Measurements from ENCODE around the gene NHERF1.

Gene NHERF1

DNA sequence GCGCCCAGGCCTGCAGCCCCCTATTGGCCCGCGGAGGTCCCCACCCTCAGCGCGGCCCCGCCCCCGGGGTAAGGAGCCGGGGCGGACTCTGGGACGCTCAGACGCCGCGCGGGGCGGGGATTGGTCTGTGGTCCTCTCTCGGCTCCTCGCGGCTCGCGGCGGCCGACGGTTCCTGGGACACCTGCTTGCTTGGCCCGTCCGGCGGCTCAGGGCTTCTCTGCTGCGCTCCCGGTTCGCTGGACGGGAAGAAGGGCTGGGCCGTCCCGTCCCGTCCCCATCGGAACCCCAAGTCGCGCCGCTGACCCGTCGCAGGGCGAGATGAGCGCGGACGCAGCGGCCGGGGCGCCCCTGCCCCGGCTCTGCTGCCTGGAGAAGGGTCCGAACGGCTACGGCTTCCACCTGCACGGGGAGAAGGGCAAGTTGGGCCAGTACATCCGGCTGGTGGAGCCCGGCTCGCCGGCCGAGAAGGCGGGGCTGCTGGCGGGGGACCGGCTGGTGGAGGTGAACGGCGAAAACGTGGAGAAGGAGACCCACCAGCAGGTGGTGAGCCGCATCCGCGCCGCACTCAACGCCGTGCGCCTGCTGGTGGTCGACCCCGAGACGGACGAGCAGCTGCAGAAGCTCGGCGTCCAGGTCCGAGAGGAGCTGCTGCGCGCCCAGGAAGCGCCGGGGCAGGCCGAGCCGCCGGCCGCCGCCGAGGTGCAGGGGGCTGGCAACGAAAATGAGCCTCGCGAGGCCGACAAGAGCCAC, at the start of gene NHERF1:
Gene NHERF1, plus strand, starts transcription at position 100 of the 750 bp plus-strand sequence. Its CDS starts 219 bp downstream, at position 319.
- DNase-seq: peak; percentile 96

DNA sequence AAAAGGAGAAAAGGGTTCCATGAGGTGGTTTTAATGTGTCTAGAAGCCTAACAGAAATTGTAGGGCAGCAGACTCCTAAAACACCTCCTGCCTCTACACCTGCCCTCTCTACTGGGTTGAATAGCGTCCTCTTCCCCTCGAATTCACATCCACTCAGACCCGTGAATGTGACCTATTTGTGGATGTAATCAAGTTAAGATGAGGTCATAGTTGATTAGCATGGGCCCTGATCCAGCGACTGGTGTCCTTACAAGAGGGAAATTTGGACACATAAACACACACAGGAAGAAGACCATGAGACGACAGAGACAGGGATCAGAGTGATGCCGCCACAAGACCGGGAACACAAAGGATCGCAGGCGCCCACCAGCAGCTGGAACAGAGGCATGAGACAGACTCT, 49.2 kb upstream of the NHERF1 start:
- DNase-seq: no peak

DNA sequence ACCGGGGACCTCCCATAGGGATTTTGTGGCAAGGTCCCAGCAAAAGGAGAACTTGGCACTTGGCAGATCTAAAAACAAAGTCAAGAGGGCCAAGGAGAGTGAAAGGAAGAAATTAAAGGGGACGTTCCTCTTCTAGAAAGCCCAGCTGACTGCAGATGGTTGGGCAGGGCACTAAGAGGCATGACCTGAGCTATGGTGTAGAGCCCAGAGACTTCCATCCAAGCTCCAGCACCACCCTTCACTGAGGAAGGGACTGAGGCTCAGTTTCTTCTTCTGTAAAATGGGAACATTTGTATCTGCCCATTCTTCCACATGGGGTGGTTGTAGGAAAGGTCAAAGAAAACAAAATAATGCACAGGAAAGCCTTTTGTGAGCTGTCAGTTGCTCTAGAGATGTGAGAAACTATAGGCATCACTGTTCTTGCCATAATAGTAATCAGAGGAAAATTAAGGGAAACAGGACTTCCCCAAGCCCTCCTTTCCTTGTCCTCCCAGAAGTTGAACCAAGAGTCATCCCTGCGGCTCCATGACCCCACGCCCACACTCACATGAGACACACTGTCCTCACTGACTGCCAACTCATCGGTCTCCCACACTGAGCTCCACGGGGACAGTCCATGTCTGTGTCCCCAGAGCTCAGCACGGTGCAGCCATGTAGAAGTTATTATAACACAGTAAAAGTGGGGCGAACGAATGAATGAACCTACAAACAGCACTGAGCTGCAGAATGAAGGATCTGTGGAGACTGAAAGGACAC, 46.1 kb upstream of the NHERF1 start:
- no peak for DNase-seq

- DNase-seq: no peak
These were observed 45.1 kb upstream of the NHERF1 start for GRCh38 chr17:74703311-74703710.

- no peak for DNase-seq
These were observed 43.9 kb upstream of the NHERF1 start for GRCh38 chr17:74704544-74704943.

GRCh38 chr17:74711058-74711824, 37.2 kb upstream of the NHERF1 start:
- DNase-seq: no peak

- DNase-seq: no peak
These were observed 36.1 kb upstream of the NHERF1 start for GRCh38 chr17:74712301-74712700.

DNA sequence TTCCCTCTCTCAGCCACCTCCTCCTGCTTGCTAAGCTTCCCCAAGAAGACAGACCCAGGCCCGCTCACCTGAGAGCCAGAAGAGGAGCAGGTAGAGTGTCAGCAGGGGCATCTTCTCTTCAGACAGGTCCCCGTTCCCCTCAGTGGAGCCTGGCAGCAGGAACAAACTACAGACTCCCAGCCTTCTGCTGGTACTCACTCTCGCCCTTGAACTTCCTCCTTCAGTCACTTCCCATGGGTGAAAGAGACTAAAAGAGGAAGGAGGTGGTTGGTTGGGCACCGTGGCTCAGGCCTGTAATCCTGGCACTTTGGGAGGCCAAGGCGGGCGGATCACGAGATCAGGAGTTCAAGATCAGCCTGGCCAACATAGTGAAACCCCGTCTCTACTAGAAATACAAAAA, 35.7 kb upstream of the NHERF1 start, which contains the start of gene CD300LF:
Gene CD300LF, minus strand, starts transcription at position 168 of the 400 bp plus-strand sequence. Its CDS starts 57 bp downstream, at position 111.
- no peak for DNase-seq

GRCh38 chr17:74713171-74713755, 35.2 kb upstream of the NHERF1 start:
- DNase-seq: no peak

- DNase-seq: no peak
These were observed 33.3 kb upstream of the NHERF1 start for GRCh38 chr17:74715144-74715543.

DNA sequence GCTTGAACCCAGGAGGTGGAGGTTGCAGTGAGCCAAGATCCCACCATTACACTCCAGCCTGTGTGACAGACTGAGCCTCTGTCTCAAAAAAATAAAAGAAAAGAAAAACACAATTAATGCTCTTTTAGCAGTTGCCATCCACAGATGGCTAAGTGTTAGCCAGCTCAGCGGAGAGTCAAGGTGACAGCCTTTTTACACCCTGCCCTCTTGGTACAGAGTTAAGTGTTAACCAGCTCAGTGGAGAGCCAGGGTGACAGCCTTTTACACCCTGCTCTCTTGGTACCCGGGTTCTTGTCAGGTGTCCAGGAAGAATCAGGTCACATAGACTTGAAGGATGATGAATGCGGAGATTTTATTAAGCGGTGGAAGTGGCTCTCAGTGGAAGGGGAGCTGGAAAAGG, 27.9 kb upstream of the NHERF1 start:
- no peak for DNase-seq

DNA sequence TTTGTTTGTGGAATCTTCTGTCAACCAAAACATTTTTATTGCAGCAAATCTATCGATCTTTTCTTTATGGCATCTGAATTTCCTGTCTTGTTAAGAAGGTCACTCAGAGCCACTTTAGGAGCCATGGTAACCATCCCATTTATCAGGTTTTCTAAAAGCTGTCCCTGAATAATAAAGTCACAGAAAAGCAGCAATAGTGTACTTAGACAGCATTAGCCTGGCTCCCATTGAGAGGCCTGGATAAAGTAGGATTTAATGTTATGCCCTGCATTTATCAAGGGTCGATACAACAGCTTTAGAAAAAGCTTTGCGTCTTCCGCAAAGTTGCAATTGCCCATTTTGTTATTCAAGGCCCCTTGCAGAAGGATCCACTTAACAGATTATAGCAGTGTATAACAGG, 25.6 kb upstream of the NHERF1 start:
- DNase-seq: no peak

GRCh38 chr17:74723891-74724290, 24.5 kb upstream of the NHERF1 start:
- no peak for DNase-seq

DNA sequence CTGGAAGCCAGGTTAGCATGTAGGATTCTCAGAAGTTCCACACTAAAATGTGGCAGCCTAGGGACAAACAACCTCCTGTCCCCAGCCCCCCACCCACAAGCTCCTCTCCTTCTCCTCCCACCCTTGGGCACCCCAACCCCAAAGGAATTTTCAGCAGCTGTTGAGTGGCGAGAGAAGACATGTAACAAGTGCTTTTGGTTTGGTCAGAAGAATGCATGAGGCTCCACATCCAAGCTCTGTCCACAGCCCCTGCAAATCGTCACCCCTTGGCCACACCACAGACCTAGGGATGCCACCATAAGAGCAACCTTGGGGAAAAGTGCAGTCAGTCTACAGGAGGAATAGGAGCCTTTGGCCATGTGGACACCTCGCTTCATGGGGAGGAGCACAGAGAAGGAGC, 23.3 kb upstream of the NHERF1 start:
- DNase-seq: no peak

- no peak for DNase-seq
These were observed 20.3 kb upstream of the NHERF1 start for GRCh38 chr17:74728033-74728701.

GRCh38 chr17:74728702-74729075, 19.7 kb upstream of the NHERF1 start:
- no peak for DNase-seq

DNA sequence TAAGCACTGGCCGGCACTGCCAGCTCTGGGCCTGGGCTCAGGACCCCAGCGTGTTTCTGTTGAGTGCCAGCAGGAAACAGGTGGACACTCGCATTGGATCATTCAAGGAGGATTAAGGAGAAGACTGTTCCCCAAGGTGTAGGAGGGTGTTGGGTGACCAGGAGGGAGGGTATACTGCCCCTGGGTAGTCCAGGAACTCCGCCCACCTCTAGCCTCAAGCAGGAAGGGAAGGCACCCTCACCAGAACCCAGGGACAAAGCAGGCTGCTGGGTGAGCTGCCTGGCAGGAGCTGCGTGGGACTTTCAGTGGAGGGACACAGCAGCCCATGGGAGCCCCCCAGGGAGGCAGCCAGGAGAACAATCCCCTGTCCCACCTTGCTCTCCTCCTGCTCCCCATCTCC, 19.1 kb upstream of the NHERF1 start:
- DNase-seq: no peak

GRCh38 chr17:74729866-74730265, 18.6 kb upstream of the NHERF1 start:
- no peak for DNase-seq

- DNase-seq: peak; percentile 61
These were observed 17.7 kb upstream of the NHERF1 start for GRCh38 chr17:74730491-74731346.

GRCh38 chr17:74731347-74731605, 17.2 kb upstream of the NHERF1 start:
- no peak for DNase-seq

DNA sequence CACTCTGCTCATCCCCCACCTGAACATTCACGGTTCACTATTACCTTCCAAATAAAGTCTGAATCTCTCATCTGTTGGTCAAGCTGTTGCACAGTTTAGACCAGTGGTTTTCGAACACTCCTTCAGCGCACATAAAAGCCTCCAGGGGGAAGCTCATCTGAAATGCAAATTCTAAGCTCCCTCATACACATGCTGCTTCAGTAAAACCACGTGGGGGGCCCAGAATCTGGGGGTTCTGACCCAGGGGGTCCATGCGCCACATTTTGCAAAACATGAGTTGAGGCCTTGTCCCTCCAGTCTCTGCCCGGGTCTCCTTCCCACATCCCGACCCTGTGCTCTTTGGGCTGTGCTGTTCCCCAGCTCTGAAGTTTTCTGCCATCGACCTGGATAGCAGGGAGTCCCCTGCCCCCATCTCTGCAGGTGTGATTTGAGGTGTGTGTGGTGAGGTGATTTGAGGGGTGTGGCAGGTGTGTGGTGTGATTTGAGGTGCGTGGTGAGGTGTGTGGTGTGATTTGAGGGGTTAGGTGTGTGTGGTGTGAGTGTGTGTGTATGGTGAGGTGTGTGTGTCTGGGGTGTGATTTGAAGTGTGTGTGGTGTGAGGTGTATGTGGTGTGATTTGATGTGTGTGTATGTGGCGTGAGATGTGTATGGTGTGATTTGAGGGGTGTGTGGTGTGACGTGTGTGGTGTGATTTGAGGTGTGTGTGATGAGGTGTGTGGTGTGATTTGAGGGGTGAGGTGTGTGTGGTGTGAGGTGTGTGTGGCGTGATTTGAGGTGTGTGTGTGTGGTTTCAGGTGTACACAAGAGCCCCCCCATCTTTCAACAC, 16.2 kb upstream of the NHERF1 start:
- no peak for DNase-seq
